Measurements from ENCODE around the gene CTNNA3. TPM values are rescaled to one million over a fixed set of nuclear protein-coding genes. Genes with fewer than 3 reads are reported as not detected.

The CTNNA3 gene
- total RNA-seq, 1 experiment from 2014 or later: 0.85 TPM

GRCh38 chr10:67077376-67077775 is 618.6 kb downstream of the CTNNA3 start:
- in situ Hi-C loops (cut with HindIII; ENCODE audit: low pct_unique_long_range_greater_than_20kb, low sequenced_read_pairs) (no loop called here), intact Hi-C loops (cut with micrococcal nuclease; ENCODE audit: unreplicated experiment) (no loop called here)
- CTCF ChIA-PET: no interaction called here
- POLR2A ChIA-PET: no interaction called here
- Histone ChIP-seq H3K4me1 (ENCODE audit: control insufficient read depth, insufficient read depth, low read length) (no peaks in the 10 kb centered on the region), H3K4me3 (ENCODE audit: low read depth in 2 of 2, low read length in 2 of 2) (no peak overlapping the region), H3K27ac (ENCODE audit: low read length) (no peak overlapping the region), H3K9me3 (ENCODE audit: control insufficient read depth, insufficient read depth, low read depth, low read length) (no peaks in the 10 kb centered on the region), H3K36me3 (ENCODE audit: control insufficient read depth, insufficient read depth, low read length) (no peaks in the 10 kb centered on the region), H3K27me3 (ENCODE audit: control insufficient read depth, insufficient read depth, low read length) (no peaks in the 10 kb centered on the region)
- ATAC-seq (no peak), DNase-seq (ENCODE audit: low read depth, low spot score) (no peak)
- TF ChIP-seq SIN3A (IDR thresholded peaks at IDR 0.05; ENCODE audit: borderline replicate concordance, insufficient read depth, low read depth, low read length): no peak
- TF ChIP-seq POLR2AphosphoS5 (IDR thresholded peaks at IDR 0.05; ENCODE audit: low read depth, low read length): no peak
- TF ChIP-seq CTCF (IDR thresholded peaks at IDR 0.05): no peak
- TF ChIP-seq, protein P1, sequence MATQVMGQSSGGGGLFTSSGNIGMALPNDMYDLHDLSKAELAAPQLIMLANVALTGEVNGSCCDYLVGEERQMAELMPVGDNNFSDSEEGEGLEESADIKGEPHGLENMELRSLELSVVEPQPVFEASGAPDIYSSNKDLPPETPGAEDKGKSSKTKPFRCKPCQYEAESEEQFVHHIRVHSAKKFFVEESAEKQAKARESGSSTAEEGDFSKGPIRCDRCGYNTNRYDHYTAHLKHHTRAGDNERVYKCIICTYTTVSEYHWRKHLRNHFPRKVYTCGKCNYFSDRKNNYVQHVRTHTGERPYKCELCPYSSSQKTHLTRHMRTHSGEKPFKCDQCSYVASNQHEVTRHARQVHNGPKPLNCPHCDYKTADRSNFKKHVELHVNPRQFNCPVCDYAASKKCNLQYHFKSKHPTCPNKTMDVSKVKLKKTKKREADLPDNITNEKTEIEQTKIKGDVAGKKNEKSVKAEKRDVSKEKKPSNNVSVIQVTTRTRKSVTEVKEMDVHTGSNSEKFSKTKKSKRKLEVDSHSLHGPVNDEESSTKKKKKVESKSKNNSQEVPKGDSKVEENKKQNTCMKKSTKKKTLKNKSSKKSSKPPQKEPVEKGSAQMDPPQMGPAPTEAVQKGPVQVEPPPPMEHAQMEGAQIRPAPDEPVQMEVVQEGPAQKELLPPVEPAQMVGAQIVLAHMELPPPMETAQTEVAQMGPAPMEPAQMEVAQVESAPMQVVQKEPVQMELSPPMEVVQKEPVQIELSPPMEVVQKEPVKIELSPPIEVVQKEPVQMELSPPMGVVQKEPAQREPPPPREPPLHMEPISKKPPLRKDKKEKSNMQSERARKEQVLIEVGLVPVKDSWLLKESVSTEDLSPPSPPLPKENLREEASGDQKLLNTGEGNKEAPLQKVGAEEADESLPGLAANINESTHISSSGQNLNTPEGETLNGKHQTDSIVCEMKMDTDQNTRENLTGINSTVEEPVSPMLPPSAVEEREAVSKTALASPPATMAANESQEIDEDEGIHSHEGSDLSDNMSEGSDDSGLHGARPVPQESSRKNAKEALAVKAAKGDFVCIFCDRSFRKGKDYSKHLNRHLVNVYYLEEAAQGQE (IDR thresholded peaks at IDR 0.05; ENCODE audit: insufficient read depth in 1 of 2, low read depth in 2 of 2, low read length in 1 of 2): no peak
- BruUV-seq (replicated peaks): no TSS peak

DNA sequence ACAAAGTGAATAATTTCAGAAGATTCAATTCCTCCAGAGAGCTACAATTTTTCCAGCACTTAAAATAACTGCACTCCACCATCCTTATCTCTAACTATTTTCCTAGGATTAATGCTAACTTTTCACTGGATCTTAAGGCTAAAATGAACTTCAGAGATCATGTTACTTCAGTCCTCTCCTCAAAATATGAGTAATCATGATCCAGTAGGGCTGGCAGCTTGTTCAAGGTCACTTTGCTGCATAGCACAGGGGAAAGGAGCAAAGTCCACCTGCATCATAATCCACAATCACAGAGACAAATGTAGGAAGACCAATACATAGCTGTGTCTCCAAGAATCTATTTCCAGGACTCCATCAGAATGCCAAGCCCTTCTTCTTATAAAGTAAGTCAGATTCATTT is 619.9 kb downstream of the CTNNA3 start:
- no TSS peak for BruUV-seq (replicated peaks)
- no peaks in the 10 kb centered on the region for H3K9me3 ChIP-seq (ENCODE audit: control insufficient read depth, insufficient read depth, low read depth, low read length)
- DNase-seq (ENCODE audit: low read depth, low spot score): no peak
- H3K4me1 ChIP-seq (ENCODE audit: control insufficient read depth, insufficient read depth, low read length): no peaks in the 10 kb centered on the region
- intact Hi-C loops (cut with micrococcal nuclease; ENCODE audit: unreplicated experiment): no loop called here
- in situ Hi-C loops (cut with HindIII; ENCODE audit: low pct_unique_long_range_greater_than_20kb, low sequenced_read_pairs): no loop called here
- H3K36me3 ChIP-seq (ENCODE audit: control insufficient read depth, insufficient read depth, low read length): no peaks in the 10 kb centered on the region
- H3K4me3 ChIP-seq (ENCODE audit: low read depth in 2 of 2, low read length in 2 of 2): no peak overlapping the region
- no peak overlapping the region for H3K27ac ChIP-seq (ENCODE audit: low read length)
- ChIA-PET CTCF (interaction anchor here (0.5 kb wide), 1 partner anchor 9 kb away, joined by 3 read pairs; no protein-coding TSS in a partner anchor), POLR2A (no interaction called here)
- no peak for ATAC-seq
- TF ChIP-seq TCF7L2 (IDR thresholded peaks at IDR 0.05; ENCODE audit: low read depth, low read length): no peak
- no peak for TF ChIP-seq POLR2AphosphoS5 (IDR thresholded peaks at IDR 0.05; ENCODE audit: low read depth, low read length)
- TF ChIP-seq CTCF (IDR thresholded peaks at IDR 0.05): no peak
- no peaks in the 10 kb centered on the region for H3K27me3 ChIP-seq (ENCODE audit: control insufficient read depth, insufficient read depth, low read length)
